Activated gamma-delta T cell treated with Interleukin-2 at 50 U/mL for 16 hours (primary cell): ENCODE results near the gene PPP2R5E.

ENCODE experiments used
- DNase-seq: peaks from one replicate; pipeline ENCODE4 v3.0.0-alpha.2; 2020

Gene PPP2R5E

DNA sequence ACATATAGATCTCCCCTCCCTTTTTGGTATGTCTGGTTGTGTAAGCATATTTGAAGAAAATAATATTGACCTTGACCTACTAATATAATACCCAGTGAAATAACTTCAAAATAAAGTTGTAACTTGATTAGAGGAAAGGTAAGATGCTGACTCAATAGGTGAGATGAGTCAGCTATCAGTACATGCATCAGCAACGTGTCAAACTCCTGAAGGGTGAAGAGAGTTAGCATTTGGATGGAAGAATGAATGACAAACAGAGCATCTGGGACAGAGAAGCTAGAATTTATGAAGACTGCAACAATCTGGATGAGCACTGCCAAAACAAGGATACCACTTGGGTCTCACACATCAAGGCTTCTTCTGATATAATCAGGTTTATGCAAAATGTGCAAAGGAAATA is 74.9 kb downstream of the PPP2R5E start:
- no peak for DNase-seq

DNA sequence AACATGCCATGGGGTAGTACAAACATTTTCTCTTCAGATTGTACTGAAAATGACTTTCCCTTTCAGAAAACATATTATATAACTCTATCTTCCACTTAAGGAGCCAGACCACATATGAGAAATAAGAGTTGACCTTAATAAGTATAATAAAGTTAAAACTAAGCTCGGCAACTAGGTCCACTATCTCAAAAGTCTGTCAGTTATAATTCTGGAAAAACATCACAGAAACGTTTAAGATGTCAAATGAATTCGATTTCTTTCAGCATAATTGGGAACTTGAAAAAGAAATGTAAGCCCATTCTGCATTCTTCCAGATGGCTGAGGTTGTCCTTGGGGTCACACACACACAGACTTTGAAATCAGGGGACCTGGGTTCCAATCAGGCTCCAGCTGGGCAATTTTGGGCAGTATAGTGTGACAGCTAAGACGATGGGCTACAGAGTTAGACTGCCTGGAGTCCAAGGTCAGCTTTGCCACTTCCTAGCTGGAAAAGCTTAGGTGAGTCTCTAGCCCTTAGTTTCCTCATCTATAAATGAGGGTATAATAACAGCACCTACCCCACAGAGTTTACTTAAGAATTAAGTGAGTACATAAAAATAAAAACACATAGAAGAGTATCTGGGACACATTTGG is 75.6 kb downstream of the PPP2R5E start:
- no peak for DNase-seq

DNA sequence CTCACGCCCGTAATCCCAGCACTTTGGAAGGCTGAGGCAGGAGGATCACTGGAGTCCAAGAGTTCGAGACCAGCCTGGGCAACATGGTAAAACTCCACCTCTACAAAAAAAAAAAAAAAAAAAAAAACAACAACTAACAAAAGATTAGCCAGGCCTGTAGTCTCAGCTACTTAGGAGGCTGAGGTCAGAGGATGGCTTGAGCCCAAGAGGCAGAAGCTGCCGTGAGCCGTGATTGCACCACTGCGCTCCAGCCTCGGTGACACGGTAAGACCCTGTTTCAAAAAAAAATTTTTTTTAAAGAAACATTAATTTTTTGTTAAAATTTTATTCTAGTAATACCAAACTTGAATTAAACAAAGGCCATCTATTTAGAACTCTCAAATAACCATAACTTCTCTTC is 77.8 kb downstream of the PPP2R5E start:
- no peak for DNase-seq

DNA sequence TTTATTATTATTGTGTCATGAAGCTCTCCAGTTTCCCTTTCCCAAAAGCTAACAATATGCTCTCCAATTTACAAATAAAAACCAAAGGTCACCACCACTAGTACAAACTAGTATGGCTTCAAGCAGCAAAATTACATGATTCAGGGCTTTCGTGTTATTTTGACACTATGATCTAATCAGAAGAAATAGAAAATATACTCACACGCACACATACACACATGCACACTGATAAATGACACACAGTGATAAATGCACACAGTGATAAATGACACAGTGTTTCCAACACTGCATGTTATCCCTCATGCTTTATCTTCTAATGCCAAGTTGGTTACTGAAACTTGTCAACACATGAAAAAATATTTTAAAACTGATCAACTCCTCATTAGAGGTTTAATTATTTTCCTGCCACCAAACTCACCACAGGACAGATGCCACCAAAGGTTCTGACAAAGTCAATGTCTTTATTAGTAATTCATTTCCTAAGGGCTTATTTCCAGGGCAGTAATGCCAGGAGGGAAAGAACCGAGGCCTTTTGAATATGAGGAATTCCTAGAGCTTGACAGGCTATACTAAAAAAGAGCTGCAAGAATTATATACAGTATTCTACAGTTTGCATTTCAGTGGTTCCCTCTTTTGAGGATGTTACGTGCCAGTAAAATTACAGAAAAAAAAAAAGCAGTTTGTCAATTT is 82.4 kb downstream of the PPP2R5E start:
- no peak for DNase-seq

DNA sequence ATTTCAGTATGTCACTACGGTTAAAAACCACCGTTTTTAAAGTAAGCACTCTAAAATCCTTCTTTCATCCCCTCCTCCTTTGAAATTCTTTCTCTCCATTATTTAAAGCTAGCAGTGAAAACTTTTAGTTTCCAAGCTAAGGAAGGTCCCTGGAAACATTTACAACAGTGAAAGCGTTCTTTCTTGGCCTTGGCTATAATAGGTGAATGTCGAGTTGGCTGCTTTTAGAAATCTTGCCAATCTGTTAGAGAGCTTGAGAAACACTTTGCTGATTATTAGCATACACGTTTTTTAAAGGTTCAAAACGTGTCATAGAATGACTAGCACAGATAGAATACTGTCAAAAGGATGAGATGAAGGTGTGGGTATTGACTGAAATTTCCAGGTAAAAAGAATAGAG is 83.4 kb downstream of the PPP2R5E start:
- no peak for DNase-seq

DNA sequence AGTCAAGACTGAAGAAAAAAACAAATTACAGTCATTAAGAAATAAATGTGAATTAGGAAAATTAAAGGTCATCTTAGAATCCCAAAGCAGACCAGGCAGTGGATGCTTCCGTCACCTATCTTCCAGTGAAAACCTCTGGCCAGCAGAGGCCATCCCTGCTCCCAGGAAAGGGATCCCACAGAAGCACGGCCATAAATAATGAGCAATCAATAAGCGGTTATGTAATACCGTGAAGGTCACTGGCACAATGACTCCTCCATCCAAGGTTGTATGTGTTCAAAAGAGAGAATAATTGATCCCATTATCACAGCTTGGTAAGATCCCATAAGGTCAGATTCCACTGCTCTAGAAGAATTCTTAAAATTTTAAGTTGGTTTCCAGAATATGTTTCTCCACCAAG is 85.7 kb downstream of the PPP2R5E start:
- no peak for DNase-seq

DNA sequence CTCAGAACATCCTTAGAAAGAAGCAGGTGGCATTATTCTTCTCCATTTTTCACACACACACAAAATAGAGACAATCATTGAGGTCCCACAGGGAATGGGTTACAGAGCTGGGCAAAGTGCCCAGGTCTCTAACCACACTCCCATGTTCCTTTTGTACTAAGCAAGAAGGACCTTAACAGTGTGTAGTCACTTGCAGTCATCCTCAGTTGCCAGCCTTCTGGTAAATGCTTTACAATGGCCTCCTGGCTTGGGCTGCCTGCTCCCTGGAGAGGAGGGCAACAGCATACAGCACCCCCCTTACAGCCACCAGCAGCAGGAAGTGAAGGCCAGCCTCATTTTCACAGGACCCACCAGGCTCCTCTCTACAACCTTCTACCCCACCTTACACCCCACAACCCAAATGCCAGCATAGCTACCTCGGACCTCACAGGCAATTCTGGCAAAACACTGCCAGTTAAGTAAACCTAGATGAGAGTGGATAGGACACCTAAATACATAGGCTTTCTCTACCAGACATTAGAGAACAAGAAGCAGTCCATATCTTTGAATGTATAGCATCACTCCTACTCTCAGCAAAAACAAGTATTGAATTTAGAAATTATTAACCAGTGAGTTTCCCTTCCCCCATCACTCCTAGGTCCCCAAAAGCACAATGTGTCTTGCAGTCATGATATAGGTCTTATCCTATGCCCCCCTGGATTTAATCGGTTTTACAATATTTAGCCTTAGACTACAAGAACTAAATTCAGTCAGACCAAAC is 88.1 kb downstream of the PPP2R5E start:
- DNase-seq: no peak

DNA sequence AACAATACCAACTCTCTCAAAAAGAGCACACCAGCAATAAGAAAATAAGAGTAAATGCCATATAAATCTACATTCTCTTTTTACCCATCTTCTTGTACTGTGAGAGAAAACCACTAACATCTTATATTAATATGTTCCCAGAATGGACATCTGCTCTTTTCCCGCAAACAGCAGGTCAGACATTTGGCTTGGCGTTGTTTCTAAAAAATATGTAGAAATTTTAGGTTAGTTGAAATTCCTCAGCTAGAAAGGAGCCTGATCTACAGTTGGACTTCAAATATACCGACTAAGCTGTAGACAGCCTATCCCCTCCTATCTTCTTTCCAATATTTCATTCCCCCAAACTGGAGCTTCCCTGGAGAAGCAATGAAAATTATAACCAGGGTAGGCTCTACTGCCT is 88.7 kb downstream of the PPP2R5E start:
- no peak for DNase-seq

DNA sequence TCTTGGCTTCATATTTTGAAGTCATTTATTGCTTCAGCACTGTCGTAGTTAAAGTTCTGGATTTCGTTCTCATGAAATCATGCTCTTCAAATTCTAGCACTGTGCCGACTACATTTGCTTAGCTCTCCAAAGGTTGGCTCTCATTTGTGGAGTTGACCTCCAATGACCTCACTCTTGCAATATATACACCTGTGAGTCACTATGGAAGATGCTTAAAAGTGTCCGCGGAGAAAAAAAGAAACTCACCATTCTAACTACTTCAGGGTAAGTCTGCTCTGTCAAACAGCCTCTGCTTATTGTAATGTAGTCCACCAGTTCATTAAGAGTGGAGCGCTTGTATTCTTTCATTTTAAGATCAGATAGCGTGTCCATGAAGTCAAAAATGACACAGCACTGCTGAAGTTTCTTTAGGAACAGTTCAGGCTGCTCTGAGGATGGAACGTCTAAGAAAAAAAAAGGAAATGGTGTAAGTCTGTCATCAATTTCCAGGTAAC is 89.7 kb downstream of the PPP2R5E start:
- no peak for DNase-seq

DNA sequence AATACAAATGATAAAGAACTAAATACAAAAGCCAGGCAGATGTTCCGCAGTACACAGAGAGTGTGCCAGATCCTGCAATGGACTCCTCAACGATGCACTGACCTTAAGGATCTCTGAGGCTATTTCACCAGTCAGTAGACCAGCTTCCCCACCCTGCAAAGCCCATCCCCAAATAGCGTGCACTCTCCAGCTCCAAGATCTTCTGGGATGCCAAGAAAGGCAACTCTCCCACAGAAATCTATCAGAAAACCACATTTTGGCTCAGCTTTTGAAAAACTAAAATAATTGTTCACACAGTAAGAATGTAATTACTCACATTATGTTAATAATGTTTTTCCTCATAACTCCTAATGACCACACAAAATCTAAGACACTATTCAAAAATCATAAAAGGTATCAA is 90.4 kb downstream of the PPP2R5E start:
- no peak for DNase-seq

DNA sequence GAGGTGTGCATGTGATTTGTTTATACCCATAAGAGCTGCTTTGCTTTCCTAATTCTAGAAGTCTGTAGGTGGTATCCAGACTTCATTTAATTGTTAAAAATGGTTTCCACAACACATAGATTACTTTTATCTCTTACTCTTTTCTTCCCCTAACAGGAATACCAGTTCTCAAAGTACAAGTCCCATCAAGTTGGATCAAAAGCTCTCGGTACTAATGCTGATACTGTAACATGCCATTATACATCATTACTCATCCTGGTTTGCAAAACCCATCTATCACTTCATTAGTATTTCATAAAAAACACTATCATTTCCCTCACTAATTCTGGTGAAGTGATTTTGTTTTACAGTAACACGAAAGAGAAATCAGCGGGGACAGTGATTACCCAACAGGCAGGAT is 94.3 kb downstream of the PPP2R5E start:
- no peak for DNase-seq

DNA sequence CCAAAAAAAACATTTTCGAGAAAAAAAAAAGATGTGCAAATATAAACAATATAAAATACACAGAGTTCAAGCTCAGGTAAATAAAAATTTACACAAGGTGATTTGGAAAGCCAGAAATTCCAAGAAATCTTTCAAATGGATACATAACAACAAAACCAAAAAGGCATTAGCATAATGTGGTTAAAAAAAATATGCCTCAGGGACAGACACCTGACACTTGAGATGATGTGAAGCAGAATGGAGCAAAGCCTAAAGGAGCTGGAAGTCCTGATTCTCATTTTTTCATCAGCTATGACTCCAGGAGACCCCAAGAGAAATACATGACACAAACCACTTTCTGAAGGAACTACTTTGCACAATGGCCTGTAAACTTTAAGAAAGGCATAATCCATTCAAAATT is 98.6 kb downstream of the PPP2R5E start:
- no peak for DNase-seq

DNA sequence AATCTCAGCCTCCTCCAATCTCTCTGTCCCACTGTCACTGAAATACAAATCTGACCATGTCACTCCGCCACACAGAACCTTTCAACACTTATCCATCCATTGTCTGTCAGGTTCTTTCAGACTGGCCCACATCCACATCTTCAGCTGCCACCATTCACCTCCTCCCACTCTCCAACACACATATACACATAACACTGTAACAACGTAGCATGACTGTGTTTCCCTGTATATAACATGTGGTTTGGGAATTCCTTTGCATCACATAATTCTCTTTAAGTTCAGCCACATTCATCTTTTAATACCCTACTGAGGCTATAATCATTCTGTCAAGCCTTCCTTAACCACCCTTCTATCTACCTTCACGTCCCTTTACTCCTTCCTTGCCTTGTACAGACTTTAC is 99.2 kb downstream of the PPP2R5E start:
- DNase-seq: no peak

DNA sequence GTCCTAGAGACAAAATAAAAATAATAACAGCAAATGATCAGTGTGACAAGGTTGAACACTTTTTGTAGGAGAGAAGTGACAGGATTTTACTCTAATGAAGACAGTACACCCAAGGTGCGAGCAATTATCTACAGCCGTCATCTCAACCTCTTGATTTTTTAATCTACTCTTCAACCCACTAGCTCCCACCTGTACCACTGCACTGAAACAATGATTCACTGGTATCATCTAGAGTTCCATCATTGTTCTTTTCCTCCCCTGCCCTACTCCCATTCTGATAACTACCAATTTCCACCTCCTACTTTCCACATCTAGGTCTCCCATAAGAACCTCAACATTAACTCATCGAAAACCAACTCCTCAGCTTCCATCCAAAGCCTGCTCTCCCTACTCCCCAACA is 99.8 kb downstream of the PPP2R5E start:
- no peak for DNase-seq

DNA sequence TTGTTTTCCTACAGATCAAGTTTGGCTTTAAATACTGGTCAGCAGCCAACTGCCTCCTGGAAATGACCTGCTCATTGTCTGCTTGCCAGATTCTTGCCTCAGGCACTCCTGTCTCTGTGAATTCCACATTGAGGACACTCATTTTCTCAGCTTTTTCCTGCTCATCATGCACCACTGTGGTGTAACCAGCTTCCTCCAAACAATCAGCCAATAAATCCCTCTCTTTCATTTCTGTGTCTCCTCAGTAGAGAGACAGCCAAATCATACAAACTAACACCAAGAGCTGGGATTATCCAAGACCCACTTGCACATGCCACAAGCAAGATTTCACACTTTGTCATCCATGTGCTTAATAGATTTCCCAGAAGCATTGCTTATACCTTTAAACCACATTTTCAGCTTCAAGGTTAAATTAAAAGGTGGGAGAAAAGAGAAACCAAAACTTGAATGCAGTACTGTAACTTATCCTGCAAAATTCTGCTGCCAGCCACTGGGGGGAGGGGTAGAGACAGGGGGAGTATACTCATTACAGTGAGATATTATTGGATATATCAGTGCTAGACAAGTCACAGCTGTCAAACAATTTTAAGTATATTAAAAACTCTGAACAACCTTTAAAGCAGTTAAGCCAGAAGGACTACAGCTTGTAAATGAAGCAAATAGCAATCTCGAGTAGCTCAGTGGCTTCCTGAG is 105.0 kb downstream of the PPP2R5E start:
- DNase-seq: no peak

DNA sequence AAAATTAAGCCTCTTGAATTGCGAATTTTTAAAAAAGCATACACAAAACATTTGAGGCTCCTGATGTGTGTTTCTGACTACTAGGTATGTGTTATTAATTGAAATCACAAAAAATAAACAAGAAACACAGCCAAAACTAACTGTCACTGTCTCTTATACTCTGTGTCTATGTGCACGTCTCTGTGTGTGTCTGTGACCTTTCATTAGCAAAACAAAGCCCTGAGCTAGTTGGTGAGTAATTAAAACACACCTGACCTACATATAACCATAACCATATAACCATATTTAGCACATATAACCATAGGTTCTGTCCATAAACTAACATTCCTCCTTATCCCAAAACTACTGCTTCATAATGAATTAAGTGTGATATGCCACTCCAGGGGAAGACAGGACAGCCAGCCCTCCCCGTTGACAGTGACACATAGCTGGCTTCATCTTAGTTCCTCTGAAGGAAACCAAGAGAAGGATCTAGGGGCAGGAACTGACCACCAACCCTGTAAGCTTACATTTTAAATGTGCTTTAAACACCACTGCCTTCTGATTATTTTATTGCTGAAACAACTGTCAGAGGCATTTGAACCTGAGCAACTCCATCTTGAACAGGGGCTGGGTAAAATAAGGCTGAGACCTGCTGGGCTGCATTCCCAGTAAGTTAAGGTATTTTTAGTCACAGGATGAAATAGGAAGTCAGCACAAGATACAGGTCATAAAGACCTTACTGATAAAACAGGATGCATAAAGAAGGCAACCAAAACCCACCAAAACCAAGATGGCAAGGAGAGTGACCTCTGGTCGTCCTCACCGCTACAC is 106.7 kb downstream of the PPP2R5E start:
- no peak for DNase-seq

DNA sequence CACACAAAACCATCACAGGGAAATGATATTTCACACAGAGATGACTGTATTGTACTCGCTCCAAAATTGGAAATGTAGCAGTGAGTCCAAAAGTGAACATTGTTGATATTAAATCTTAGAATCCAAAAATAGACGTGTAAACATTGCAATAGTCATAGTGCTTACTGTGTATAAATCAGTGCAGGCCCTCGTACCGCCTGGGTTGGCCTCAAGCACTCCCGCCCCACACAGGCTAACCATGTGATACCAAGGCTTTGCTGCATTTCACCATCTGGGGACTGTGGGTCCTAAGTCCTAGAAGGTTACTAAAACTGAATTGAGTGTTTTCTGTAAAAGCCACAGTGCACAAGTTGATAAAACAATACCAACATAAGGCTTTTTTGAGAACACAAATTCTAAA is 107.3 kb downstream of the PPP2R5E start:
- no peak for DNase-seq

DNA sequence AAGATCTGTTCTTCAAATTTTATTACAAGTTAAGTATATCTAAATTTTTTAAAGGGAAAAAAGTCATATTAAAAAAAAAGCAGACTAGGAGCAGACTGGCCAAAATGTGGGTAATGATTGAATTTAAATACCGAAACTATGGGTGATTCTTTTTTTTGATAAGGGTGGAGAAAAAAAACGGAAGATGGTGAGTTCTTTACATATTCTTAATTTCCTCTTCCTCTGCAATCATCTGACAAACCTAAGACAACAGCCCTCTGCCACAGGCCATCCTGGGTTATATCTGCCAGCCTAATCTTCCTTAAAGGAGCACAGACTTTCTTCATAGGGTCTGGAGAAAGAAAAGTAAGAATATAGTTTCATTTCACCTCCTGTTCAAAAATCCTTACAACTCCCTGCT is 108.0 kb downstream of the PPP2R5E start:
- no peak for DNase-seq

DNA sequence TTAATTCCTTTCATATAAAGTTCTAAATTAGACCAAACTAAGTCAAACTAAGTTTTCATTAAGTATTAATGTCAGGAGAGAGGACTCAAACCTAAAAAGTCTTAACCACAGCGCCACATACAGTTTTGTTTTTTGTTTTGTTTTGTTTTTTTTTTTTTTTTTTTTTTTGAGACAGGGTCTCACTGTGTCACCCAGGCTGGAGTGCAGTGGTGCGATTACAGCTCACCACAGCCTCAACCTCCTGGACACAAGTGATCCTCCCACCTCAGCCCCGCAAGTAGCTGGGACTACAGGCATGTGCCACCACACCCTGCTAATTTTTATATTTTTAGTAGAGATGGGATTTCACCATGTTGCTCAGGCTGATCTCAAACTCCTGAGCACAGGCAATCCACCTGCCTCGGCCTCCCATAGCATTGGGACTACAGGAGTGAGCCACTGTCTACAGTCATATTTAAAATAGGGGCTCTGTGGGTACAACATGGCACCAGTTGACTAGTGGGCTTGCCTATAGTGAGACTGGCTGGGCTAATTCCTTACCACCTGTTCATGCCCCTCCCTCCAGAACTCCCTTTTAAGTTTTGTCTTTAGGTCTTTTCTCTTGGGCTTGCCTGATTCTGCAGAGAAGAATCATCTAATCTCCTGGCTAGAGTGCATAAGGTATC is 110.2 kb downstream of the PPP2R5E start:
- DNase-seq: no peak

DNA sequence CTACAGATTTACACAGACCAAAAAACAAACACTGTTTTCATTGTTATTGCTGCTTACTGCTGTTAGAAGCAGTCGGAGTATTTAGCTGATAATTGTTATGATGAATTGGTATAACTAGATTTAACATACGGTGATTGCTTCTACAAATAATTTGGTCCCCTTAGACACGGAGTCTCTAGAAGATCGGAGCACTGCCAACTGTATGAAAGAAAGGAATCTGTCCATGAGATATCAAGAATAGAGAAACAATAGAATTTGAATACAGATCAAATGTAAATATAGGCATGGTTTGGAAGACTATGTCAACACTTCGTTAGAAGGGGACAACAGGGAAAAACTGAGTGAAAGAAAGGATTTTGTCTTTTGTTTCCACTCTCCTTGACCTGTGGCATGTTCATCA is 110.9 kb downstream of the PPP2R5E start:
- no peak for DNase-seq

DNA sequence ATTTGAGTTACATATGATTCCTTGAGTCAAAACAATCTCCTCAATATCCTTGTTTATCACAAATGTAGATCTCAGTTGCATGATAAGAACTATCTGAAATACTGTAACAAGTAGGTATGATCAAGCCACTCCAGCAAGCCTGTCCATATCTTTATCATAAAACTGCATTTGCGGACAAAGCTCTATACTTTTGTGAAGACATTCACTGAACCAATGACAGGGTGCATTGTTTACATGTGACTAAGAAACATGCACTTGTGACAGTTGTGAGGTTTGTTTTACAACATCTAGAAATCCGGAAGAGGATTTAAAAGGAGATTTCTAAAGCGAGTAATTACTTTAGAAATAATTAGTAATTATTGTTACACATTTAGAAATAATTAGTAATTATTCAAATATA is 111.7 kb downstream of the PPP2R5E start:
- no peak for DNase-seq

DNA sequence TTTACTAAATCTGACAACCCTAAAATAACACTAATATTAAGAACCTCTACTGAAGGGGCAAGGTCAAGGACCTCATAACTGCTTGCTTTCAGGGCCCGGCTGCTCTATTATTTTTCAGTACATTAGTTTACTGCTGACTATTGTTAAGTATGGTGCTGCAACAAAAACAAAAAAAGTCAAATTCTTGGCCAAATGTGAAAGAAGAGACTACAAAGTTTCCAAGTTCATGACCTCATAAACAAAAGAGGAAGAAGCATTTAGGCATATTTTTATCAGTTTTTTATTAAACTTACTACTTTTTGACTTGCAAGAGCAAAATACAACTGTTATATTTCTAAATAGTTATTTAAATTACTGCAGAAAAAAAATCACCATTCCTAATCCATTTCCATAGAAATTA is 114.7 kb downstream of the PPP2R5E start:
- DNase-seq: no peak
